SHP77 treated with DMSO at 0.1 percent for 48 hours (cell line): ENCODE data around the gene CALB2.
"Not testable (repeated sequence)": the region's sequence is repeated elsewhere in the genome, so short reads cannot be mapped to it uniquely, and the experiment has no call there.

Experiments
- DNase-seq: peaks from one replicate; lab custom pipeline; 2025; lab: John Stamatoyannopoulos, UW

CALB2 gene, protein sequence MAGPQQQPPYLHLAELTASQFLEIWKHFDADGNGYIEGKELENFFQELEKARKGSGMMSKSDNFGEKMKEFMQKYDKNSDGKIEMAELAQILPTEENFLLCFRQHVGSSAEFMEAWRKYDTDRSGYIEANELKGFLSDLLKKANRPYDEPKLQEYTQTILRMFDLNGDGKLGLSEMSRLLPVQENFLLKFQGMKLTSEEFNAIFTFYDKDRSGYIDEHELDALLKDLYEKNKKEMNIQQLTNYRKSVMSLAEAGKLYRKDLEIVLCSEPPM

DNA sequence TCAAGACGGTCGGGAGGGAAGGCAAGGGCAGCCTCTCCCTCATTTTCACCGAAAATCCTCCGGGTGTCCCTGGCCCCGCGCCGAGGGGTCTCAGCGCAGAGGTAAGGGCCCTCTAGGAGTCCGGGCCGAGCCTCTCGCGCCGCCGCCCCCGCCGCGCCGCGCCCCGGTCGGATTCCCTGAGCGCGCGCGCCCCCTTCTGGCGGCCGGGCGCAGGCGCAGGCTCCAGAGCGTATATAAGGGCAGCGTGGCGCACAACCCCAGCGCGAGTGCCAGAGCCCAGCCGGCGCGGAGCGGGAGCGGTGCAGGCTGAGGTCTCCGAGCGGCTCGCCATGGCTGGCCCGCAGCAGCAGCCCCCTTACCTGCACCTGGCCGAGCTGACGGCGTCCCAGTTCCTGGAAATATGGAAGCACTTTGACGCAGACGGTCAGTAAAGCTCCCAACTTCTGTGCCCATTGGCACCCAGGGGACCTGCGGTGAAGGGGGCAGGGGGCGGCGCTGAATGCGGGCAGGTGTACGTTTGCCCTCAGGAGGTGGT, at the start of gene CALB2:
CALB2 (plus strand) TSS at position 260 of the 535 bp plus-strand sequence; CDS start at position 330, 70 bp downstream.
- DNase-seq, result no peak

DNA sequence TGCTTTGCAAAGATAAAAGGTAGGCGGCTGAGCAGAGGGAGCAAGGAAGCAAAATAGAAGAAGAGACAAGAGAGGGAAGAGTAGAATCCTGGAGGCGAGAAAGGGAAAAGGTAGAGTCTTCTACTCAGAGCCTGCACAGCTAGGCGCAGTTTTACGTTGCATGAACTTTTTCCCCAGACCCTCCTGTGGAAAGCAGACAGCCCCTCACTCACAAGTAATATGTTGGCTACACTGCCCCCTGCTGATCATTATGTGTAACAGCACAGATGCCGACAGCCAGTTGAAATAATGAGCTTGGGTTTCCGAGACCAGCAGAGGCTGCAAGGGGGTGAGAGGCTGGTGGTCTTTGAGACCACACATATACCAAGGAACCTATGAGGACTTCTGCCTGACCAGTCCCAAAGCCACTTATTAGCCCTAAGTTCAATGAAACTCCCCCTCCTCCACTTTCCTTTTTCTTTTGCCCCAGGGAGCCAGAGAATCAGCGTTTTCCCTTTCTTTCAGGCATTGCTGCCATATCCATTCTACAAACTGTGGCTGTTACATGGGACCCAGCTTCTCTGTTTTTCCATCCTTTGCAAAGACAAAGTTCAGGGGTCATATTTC, 46.9 kb upstream of the CALB2 start:
- no peak for DNase-seq

DNA sequence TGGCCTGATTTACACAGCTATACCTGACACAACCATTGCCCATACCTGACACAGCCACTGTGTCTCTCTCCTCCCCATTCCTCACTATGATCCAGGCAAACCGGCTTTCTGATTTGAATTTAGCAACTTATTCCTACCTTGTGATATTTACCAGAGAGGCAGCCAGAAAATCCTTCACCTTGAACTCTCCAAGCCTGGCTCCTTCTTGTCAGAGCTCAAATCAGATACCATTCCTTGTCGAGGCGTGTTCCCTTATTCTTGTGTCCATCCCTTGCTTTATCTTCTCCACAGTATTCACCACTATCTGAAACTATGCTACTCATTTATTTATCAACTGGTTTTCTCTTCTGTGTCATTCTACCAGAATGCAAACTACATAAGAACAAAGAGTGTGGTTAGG, 44.9 kb upstream of the CALB2 start:
- DNase-seq, result not testable (repeated sequence)

DNA sequence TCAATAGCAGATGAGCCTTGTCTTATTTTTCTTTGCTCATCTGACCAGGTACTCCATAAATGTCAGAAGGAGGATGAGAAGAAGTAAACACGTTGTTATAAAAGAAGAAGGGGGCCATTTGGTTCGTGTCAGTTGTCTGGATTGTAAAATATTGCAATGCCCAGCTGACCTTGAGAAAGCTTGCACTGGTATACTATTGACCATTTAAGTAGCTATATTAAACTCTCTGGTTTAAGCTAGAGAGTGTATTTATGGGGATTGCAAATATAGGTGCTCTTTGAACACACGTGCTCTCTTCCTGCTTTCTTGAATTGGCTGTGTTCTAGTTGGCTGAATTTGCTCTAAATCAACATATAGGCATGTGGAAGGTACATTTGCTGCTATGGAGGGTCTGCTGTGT, 43.3 kb upstream of the CALB2 start:
- DNase-seq, result no peak

DNA sequence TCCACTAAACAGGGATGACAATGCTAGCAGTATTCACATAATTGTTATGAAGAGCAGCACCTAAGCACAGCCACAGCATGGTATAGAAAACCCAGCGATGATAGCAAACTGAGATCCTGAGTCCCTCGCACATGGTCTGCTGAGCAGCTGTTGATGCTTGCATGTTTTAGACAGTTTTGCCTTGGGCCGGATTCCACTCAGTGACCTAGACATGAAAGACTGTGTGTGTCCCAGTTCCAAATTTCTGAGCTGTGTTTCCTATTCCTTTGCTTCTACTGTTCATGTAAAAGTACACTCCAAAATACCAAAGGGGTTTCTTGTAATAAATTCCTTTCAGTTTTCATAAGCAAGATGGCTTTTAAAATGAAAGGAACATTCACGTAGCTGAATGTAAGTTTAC, 38.5 kb upstream of the CALB2 start:
- no peak for DNase-seq

DNA sequence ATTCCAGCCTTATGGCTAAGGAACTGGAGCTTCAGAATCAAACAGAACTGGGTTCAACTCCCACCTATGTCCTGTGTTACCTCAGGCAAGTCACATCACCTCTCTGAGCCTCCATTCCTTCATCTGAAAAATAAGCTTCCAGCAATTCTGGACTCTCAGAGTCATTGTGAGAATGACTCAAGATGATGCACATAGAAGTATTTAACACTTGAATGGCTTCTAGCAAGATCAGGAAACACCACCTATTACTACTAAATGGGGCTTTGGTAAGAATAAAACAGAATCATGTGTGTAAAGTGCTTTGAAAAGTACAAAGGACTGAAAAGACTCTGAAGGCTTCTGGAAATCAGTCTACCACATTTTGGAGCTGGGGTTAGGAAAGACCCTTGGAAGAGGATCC, 30.8 kb upstream of the CALB2 start:
- no peak for DNase-seq

DNA sequence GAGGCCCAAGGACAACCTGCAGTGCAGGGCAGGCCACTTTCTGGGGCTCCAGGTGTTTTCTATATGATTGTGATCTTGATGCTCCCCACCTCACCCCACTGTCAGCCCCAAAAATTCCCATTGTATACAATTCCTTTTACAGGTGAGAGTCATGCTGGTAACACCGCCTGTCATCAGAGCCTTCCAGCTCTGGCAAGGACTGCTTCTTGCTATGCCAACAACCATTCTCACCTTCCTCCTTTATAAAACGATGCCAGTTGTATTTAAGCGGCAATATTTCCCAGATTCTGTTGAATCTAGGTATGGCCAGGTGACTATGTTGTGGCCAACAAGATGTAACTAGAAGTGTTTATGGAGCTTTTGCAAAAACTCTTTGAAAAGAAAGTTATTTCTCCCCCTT, 30.4 kb upstream of the CALB2 start:
- no peak for DNase-seq

DNA sequence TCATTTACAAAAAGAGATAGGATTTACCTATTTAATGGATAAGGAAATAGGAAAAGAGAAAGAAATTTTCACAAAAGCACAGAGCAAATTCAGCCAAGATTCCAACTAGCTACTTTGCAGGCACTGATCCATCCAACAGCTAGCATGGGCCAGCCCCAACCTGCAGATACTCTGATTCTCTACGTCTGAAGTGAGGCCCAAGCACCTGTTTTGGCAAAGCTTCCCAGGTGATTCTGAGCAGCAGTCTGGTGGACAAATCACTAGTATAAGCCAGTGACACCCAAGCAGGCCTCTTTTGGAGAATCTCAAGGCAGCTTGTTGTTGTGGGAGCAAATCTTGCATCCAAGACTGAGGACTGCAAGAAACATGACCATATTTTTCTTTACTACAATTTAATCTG, 20.9 kb upstream of the CALB2 start:
- DNase-seq, result no peak

DNA sequence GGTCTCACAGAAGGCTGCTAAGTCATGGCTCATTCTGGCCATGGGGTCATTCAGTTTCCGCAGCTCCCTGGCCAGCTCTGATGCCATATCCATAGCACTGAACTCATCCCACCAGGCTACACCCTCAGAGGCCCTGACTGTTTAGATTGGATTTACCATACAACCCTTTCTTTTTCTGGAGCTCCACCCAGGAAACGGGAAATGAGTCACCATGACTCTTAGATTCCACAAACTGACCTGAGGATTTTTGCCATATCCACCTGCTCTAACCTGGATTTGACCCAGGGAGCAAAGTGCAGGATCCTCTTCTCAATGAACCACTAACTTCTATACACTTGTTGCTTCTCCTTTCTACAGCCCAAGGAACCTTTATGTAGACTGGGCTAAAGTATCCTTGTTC, 20.3 kb upstream of the CALB2 start:
- DNase-seq, result no peak

DNA sequence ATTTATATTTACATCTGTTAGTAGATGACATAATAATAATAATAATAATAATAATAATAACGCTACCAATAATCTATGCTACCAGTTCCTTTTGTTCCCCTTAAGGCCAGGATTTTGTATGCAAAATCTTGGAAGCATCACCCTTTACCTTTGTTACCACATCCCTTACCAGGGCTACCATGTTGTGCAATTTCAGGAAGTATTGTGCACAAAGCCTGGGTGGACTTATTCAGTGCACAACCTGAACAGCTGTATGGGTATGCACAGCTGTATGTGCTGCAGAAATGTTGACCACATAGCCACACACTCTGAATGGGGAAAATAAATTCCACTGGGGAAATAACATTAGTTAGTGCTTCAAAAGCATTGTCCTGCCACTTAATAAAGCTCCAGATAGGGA, 19.9 kb upstream of the CALB2 start:
- DNase-seq, result no peak

DNA sequence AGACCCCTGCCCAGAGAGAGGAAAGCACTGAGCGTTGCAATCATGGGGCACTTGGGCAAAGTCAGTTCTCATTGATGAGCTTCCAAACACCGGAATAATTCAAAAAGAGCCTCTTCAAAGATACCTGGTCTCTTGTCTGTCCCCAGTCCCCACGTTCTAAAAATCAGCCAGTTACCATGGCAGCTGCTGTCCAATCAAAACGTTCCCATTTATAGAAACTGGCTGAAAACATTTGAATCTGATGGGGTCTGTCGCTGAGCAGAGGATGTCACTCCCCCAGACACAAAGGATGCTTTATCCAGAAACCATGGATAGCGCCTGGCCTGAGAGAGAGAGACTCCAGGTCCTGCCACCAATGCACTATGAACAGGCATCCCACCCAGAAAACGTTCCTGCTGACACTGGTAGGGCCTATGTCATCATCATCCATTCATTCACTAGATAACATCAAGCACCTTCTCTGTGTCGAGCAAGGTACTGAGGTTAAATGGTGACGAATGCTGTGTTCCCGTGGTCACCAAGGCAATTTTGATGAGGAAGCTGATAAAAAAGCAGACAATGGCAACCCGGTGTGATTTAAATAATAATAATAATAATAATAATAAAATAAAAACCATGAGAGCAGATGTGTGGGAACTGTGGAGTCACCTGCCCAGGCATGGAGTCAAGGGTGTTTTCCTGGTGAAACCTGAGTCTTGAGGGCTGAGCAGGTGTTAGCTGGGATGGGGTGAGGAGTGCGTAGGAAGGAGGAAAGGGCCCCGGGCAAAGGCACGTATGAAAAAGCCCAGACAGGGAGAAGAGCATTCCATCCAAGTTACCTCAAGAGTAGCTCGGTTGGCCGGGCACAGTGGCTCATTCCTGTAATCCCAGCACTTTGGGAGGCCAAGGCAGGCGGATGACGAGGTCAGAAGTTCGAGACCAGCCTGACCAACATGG, 19.0 kb upstream of the CALB2 start:
- DNase-seq, result no peak

DNA sequence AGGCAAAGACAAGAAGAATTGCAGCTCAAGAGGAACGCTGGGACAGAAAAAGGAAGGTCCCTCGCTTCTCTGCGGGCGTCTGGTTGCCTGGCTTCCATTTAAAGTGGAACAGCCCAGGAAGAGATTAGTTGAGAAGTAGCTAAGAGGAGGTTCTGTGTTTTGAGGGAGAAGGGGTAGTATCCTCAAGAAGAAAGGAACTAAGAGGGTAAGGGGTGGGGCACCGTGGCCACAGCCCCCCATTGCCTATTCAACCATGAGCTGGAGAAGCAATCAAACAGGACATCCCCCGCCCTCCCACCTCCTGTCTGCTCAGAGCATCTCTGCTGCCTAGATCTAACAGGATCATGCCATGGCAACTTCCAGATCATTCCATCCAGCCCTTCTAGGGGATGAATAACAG, 18.1 kb upstream of the CALB2 start:
- DNase-seq, result no peak

DNA sequence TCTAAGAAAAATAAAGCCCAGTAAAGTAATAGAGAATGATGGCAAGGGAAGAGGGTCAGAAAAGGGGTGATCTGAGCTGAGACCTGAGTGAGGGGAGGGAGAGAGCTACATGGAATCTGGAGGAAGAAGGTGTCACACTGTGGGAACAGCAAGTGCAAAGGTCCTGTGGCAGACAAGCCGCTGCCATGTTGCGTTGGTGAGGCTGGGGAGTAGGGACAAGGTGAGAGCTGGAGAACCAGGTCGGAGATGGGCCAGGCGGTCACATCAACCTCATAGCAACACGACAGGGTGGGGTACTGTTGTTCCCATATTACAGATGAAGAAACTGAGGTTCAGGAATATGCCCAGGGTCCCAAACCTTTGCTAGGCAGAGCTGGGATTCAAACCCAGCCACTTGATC, 16.6 kb upstream of the CALB2 start:
- DNase-seq, result no peak

DNA sequence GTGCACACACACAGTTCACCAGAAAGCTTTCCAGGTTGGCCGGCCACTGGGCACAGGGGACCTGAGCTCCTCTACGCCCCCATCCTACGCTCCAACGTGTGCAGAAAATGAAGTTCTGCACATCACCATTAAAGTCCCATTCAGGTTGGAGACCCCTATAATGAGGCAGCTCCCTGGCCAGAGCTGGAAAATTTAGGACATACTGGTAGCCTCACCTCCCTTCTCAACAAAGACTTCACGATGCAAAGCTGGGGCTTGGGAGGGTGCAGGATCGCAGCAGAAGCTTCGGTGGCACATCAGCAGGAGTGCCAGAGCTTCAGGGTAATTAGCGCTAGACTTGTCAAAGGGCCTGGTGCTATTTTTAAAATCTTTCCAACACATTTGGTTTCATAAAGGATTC, 15.4 kb upstream of the CALB2 start:
- DNase-seq, result no peak

DNA sequence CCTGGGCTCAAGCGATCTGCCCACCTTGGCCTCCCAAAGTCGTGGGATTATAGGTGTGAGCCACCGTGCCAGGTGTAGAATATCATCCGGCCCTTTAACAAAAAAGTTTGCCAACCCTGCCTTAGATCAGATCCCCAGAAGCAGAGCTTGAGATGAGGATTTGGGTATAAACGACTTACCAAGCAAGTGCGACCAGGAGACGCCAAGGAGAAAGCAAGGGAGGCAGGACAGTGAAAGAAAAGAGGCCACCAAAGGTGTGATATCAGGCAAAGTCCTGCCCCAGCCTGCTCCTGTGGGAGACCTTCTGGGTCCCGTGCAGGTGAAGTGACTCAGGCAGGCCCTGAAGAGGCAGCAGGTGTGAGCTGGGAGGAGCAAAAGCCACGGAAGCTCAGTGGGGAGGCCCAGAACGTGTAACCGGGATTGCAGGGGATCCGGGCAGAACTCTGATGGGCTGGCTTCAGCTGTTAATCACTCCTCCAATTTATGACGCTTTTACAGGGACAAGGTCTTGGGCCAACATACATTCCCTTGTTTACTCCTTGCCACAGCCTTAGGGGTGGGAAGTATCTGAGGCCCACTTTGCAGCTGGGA, 14.1 kb upstream of the CALB2 start:
- no peak for DNase-seq

DNA sequence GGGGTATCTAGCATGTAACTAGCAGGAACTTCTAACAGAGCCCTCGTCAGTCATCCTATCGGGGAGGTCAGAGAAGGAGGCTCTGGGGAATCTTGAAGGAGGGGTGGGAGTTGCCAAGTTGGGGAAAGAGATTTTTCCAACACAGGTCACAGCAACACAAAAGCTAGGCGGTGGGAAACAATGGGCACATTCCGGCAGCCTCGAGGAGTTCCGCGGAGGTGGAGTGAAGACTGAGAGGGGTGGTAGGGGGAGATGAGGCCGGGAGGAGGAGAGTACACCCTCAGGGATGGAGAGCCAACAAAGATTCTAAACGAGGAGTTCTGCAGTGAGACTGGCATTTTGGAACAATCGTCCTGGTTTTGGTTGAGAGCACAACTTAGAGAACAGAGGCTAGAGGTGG, 13.5 kb upstream of the CALB2 start:
- no peak for DNase-seq

DNA sequence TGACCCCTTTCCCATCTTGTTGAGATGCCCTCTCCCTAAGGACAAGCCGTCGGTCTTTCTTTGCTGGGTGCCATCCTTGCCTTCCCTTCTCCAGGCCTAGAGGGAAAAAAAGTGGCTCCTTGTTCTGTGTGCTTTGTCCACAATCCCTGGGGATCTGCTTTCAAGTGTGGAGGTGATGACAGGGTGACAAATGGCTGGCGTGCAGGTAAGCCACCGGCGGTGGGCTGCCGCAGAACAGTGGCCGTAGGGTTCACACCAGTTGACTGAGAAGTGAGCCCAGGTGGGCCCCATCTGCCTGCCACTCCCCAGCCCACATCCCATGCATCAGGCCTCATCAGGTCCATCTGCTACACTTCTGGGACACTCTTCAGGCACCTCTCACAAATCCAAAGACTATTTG, 11.4 kb upstream of the CALB2 start:
- DNase-seq, result no peak

DNA sequence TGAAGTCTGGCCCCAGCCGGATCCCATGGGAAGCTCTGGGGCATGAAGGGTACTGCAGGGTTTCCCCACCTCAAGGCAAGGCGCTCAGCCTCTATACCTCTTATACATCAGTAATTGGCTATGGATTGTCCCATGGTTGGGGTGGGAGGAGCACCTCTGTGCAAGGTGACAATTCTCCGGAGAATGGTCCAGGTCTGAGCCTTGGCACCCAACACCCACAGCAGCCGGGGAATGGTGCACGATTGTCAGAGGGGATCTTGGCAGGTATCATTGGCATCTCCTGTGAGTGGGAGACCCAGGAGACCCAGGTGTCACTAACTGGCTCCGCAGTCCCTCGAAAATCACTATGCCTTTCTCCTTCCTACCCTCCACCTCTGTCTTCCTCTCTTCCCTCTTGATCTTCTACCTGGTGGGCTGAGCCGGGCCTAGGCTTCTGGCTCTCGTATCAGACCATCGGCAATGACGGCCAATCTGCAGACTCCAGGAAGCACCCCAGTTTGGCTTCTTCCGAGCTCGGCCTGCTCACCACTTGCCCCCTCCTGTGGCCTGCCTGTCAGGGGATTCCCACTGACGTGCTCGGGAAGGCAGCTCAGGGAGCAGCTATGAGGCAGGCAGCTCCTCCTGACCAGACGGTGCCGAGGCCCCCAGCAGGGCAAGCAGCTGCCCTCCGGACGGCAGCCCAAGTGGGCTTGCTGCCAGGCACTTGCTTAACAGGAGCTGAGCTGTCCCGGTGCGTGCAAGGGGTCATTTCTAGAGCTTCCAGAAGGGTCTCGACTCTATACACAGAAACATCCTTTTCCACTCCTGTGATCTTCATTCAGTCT, 10.0 kb upstream of the CALB2 start:
- no peak for DNase-seq

DNA sequence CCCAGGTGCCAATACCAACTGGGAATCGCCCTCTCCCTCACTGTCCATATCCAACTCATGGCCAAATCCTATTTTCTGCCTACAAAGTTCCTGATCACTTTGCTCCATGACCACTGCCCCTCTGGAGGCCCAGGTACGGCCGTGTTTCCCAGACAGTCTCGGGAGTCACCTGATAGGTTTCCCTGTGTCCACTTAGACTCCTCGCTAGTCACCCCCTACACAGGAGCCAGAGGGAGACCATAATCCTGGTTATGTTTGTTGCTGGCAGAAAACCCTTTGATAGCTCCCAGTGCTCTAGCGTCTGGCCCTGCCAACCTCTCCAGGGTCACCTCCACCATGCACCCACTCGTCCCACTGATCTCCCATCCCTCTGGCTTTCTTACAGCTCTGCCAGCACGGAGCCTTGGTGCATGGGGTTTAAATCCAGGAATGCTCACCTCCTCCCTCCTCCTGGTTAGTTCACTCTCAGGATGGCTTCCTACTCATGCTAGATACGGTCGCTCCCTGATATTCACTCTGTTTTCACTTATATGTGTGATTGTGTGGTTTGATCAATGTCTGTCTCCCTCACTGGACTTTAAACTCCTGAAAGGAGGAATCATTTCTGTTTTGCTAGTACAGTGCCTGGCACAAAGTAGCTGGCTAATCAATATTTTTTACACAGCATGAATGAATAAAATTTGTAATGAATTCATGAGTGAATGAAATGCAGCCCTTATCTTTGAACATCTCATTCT, 7.5 kb upstream of the CALB2 start:
- DNase-seq, result no peak

DNA sequence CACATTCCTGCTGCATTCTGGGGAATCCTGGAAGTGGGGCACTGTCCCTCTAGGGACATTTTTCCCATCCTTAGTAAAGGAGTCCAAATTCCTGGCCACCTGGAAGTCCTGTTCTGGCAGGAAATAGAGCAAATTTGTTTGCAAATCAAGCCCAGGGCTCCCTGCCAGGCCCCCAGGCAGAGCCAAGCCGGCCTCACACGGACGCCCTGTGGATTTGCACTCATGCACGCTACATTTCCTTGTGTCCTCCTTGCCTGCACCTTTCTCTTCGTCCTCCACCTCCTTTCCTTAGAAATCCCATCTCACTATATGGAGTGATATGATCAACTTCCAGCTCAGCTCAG, 7.0 kb upstream of the CALB2 start:
- DNase-seq, result no peak

DNA sequence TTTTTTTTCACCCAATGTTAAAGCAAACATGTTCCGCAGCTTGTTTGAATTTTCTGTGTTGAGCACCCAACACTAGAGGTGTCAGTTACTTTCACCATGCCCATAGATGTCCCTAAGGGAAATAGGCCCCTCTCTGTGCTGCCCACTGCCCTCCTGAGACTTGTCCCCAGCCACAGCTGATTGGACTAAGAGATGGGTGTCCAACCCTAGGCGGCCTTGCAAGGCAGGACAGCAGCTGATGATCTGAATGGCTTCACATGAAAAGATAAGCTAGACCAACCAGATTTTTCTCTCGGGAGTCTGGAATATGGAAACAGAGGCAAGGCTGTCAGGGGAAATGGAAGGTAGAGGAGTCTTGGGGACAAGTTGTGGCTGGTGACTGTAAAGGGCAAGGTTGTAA, 6.1 kb upstream of the CALB2 start:
- no peak for DNase-seq
